Midbrain (tissue), 1 donor: ENCODE data around the gene PAK4.
"Not testable (repeated sequence)": the region's sequence is repeated elsewhere in the genome, so short reads cannot be mapped to it uniquely, and the experiment has no call there.

Source experiments
- DNase-seq: peaks from one replicate; lab custom pipeline; 2025; lab: John Stamatoyannopoulos, UW

Gene PAK4

DNA sequence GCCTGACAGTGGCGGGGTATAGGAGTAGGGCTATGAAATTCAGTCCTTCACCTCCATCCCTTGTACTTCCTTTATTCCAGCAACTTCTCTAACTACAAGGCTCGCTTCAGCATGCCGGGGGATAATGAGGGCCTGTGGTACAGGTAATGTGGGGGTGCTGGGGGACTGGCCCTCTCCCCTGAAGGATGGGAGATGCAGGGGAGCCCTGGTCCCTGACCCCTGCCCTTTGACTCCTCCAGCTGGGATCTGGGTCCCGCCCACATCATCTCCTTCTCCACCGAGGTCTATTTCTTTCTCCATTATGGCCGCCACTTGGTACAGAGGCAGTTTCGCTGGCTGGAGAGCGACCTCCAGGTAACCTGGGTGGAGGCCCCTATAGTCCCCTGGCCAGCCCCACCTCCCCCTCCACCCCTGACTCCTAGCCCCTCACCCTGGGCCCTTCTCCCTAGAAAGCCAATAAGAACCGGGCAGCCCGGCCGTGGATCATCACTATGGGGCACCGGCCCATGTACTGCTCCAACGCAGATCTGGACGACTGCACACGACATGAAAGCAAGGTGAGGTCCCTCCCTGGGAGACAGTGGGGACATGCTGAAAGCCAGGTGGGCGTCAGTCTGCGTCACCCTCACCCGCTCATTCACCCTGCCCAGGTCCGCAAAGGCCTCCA is 25.0 kb upstream of the PAK4 start:
- no peak for DNase-seq

- DNase-seq = no peak
Measured at GRCh38 chr19:39103151-39103550, 22.4 kb upstream of the PAK4 start.

- peak; percentile 35 for DNase-seq
Measured at GRCh38 chr19:39104186-39104596, 21.4 kb upstream of the PAK4 start.

GRCh38 chr19:39106194-39106593 is 19.4 kb upstream of the PAK4 start:
- DNase-seq = peak; percentile 14

DNA sequence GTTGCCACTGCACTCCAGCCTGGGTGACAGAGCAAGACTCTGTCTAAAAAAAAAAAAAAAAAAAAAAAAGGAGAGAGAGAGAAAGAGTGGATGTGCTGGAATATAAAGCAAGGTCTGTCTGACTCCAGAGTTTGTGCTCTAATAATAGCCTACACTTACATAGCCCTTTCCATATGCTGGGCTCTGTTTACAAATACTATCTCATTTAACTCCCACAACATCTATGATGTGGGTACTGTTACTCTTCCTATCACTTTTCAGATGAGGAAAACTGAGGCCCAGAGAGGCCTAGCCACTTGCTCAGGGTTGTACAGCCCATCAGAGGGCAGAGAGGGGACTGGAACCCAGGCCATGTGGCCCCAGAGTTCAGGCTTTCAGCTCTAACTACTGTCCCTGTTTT is 15.9 kb upstream of the PAK4 start:
- no peak for DNase-seq

DNA sequence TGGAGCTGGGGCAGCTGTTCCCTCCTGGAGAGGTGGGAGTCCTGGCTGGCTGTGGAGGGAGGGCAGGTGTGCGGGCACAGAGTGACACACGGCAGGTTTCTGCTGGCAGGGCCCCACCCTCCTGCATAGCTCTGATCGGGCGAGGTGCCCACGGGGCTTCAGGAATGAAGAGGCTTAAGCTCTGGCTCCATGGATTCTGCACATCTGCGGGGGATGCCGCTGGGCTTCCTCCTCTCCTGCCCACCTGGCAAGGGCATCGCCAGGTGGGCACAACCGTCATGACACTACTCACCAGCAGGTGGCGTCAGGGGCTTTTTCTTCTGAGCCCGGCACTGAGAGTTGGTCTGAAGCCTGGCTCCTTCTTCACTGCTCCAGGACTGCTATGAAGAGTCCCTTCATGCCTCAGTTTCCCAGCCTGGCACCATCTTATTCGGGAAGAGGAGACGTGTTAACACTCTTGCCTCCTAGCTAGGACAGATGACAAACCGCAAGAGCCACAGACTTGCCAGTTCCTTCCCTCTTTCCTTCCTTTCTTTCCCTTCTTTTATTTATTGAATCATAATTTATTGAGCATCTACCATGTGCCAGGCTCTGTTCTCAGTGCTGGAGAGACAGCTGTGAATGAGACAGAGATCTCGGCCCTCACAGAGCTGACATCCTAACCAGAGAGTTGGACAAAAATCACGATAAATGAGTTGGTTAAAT is 15.2 kb upstream of the PAK4 start:
- peak; percentile 55 for DNase-seq

- no peak for DNase-seq
Measured at GRCh38 chr19:39111593-39112199, 13.9 kb upstream of the PAK4 start.

DNA sequence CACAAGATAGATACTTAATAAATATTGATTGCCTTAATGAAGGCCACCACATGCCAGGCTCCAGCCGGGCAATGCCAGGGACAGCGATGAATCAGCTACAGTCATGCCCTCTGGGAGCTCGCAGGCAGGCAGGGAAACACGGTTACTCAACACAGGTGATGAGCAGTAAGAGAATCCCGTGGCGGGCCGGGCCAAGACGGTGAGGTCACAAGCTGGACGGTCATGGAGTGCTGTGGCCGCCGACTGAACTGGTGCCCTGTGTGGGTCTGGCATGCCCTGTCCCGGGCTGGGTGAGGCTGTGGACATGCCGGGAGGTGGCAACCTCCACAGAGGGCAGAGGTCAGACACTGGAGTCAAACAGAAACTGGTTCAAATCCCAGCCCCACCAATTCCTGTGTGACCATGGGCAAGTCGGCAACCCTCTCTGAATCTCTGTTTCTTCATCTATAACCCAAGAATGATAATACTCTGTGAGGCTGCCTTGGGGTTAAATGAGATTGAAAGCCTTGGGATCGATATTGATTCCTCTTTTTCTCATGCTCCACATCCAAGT is 13.2 kb upstream of the PAK4 start:
- DNase-seq = no peak

- DNase-seq = no peak
Measured at GRCh38 chr19:39113199-39113598, 12.4 kb upstream of the PAK4 start.

DNA sequence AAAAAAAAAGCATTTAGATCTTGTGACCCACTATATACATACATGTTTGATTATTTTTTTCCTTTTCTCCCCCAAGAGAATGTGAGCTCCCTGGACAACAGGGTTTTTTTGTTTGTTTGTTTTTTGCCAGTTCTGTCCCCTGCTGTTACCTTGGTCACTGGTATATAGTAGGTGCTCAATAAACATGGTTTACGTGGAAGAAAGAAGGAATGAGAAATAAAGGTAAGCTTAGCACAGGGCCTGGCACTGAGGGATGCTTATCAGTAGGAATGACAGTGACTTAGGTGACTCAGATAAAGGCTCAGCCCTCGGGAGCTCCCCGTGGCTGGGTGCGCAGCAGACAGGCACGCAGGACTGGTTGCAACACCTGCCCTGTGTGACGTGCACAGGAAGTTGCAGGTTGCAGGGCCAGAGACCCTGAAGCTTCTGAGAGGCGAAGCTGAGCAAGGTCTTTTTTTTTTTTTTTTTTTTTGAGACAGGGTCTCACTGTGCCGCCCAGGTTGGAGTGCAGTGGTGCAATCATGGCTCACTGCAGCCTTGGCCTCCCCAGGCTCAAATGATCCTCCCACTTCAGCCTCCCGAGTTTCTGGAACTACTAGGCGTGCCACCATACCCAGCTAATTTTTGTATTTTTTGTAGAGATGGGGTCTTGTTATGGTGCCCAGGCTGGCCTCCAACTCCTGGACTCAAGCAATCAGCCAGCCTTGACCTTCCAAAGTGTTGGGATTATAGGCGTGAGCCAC is 10.3 kb upstream of the PAK4 start:
- no peak for DNase-seq

GRCh38 chr19:39117023-39117422 is 8.6 kb upstream of the PAK4 start:
- not testable (repeated sequence) for DNase-seq

DNA sequence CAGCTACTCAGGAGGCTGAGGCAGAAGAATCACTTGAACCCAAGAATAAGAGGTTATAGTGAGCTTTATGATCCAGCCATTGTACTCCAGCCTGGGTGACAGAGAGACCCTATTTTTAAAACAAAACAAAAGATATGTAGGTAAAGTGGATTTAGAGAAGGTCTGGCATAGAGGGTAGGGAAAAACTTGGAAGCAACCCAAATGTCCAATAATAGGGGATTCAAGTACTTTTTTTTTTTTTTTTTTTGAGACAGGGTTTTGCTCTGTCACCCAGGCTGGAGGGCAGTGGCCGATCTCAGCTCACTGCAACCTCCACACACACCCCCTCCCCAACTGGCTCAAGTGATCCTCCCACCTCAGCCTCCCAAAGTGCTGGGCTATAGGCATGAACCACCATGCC is 5.8 kb upstream of the PAK4 start:
- DNase-seq = no peak

- DNase-seq = no peak
Measured at GRCh38 chr19:39122934-39123731, 2.5 kb upstream of the PAK4 start.

DNA sequence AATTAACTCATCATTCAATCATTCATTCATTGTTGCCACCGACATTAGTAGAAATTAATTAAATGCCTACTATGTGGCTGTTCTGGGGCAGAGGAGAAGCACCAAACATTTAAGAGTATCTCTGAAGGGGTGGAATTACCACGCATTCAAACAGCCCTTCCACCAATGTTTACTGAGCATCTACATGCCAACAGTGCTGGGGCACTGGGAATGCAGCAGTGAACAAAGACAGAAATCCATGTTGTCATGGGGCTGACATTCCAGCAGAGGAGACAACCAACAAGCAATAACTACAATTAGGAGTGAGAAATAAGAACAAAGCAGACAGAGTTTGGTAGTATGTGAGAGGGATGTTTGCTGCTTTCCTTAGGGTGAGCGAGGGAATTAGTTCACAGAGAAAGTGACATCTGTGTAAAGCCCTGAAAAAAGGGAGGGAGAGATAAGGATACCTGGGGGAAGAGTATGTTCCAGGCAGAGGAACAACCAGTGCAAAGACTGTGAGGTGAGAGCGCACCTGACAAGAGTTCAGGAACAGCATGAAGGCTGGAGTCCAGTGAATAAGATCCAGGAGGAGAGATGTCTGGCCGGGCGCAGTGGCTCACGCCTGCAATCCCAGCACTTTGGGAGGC is 1.3 kb upstream of the PAK4 start:
- DNase-seq = no peak

GRCh38 chr19:39125199-39125553 is 410 bp upstream of the PAK4 start:
- no peak for DNase-seq

DNA sequence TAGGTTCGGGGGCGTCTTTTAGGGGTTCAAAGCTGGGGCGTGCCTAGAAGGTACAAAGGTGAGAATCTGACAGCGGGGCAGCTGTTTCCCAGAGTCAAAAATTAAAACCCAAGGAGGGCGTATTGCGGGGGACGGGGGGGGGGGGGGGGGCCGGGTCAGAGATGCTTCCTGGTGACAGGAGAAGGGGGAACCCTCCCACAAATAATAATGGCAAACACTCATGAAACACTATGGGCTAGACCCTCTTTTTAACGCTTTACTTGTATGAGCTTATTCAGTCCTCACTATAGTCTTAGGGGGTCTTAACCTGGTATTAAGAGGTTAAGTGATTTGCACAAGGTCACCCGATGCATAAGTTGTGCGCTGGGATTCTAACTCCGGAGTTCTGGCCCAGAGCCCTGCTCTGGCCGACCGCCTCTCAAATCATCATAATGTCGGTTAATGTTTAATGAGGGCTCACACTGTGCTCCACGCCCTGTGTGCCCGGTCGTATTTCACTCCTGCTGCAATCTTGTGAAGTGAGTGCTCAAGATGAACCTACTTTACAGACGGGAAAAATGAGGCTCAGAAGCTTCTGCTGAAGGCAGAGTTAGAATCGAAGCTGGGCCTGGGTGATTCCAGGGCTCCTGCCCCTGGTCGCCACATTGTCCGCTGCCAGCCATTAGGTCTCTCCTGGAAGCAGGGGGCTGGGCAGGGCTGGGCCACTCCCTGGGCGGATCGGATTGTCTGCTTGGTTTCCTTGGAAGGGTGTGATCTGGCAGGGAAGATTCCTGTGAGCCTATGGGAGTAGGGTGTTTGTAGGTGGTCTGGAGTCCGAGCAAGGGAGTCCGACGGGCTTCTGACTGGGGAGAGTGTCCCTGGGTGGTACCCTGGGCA is 964 bp downstream of the PAK4 start:
- no peak for DNase-seq

DNA sequence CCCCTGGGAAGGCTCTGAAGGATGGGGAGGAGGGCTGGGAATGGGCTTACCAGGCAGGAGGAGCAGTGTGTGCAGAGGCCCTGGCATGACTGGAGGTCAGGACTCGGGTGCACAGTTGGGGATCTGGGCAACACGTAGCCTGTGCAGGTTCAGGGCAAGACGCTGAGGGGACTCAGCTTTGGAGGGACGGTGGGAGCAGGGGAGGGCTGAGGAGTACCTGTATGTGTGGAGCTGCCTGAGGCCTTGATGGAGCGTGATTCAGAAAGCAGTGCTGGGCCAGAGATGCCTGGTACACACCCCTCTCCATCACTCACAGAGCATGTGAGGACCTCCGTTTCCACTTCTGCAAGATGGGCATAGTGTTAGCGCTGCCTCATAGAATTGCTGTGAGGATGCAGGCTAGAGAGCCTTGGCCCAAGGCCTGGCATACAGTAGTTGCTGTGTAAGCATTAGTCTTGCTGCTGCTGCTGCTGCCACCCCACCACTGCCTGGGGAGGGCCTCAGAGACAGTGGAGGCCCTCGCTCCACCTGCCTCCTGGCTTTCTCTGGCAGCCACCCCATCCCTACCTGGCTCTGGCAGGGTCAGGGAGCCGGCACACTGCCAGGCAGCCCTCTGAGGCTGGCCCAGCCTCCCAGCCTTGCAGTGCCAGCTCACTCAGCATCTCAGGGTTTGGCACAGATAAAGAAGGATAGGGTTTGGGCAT is 2.4 kb downstream of the PAK4 start:
- no peak for DNase-seq

GRCh38 chr19:39128516-39129079 is 3.0 kb downstream of the PAK4 start:
- no peak for DNase-seq

- no peak for DNase-seq
Measured at GRCh38 chr19:39129116-39129515, 3.5 kb downstream of the PAK4 start.
